ENCODE data around the gene MCC.

MCC gene

DNA sequence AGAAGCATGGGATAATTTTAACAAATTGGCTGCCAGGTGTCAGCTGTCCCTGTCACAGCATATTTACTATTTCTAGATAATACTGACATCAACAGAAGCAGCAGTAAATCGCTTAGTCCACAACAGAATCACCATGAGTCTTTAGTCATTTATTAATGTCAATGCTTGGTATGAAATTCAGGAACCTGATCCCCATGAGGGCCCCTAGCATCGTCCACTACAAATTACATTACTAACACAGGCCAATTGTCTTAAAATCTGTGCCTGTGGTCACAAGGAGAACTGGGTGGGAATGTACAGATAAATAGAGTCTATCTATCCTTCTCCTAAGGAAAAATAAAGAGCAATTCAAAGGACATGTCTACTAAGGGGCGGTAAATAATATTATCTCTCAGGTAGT, 129.6 kb downstream of the MCC start:
- DNase-seq: no peak

DNA sequence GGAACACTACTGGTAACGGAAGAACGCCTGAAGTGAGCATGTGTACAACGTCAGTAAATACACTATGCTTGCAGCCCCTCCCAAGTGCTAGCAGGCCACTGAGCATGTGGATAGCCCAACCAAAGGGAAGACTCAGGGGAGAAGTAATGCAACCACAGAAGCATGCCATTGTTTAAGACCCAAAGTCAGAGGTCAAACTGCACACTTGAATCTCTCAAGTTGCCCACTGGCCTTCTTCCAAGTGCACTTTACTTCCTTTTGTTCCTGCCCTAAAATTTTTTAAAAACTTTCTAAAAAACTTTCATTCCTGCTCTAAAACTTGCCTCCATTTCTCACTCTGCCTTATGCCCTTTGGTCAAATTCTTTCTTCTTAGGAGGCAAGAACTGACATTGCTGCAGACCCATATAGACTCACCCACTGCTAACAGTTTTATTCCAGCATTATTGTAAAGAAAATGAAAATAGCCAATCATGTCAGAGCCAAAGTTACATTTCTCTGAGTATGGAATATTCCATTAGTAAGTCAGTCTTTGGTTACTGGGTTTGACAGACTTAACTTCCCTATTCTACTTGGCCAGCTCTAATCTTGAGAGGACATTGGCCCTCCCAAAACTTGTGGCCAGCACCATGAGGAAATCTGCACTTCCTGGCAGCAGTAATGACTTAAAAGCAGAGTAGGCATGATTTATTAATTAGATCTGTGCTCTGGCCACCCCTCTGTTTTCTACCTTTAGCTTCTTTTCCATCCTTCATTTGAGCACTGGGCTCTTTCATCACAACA, 130.4 kb downstream of the MCC start:
- no peak for DNase-seq

DNA sequence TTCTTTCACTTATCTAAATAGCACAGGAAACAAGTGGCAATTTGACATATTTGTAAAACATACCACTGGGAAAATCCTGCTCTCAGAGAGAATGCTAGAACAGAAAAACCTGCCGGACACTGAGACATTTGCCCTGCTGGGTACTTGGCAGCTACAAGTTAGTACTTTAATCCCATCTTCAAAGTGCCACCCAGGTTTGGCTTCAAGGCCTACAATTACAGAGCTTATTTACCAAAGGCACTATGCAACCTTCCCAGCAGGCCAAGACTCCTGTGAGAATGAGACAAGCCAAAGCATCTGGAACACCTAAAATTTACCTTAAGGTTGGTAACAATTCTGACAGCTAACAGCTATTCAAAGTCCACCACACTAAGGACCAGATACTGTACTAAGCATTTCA, 131.8 kb downstream of the MCC start:
- no peak for DNase-seq

- DNase-seq: no peak
Observed at GRCh38 chr5:113354055-113354454, 134.2 kb downstream of the MCC start.

DNA sequence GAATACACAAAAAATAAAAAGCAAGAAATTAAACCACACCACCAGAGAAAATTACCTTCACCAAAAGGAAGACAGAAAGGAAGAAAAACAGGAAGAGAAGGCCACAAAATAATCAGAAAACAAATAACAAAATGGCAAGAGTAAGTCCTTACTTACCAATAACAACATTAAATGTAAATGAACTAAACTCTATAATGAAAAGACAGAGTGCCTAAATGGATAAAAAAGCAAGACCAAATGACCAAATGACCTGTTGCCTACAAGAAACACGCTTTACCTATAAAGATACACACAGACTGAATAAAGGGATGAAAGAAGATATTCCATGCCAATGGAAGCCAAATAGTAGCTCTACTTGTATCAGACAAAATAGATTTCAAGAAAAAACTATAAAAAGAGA, 140.7 kb downstream of the MCC start:
- DNase-seq: no peak

GRCh38 chr5:113344973-113345940, 143.0 kb downstream of the MCC start:
- no peak for DNase-seq

- no peak for DNase-seq
Observed at GRCh38 chr5:113343343-113343742, 144.9 kb downstream of the MCC start.

GRCh38 chr5:113340537-113340936, 147.7 kb downstream of the MCC start:
- no peak for DNase-seq

- DNase-seq: no peak
Observed at GRCh38 chr5:113338628-113339027, 149.6 kb downstream of the MCC start.

- no peak for DNase-seq
Observed at GRCh38 chr5:113337515-113338415, 150.5 kb downstream of the MCC start.

GRCh38 chr5:113336975-113337374, 151.3 kb downstream of the MCC start:
- DNase-seq: peak; percentile 20

DNA sequence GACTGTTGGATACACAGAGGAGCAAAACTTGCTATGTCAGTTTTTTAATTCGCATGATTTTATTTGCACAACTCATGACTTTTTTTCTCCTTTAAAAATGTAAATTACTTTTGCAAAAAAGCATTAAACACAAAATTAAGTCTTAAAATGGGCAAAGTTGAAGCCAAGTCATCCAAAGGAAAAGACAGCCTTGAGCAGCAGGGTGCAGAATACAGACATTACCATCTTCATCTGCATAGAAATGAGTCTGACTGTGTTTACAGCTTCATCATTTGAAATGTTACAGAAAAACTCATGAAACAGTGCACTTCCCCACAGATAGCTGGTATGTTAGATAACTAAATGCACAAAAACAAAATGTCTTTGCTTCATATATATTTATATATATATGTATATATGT, 154.8 kb downstream of the MCC start:
- no peak for DNase-seq

GRCh38 chr5:113331209-113331551, 157.1 kb downstream of the MCC start:
- no peak for DNase-seq

DNA sequence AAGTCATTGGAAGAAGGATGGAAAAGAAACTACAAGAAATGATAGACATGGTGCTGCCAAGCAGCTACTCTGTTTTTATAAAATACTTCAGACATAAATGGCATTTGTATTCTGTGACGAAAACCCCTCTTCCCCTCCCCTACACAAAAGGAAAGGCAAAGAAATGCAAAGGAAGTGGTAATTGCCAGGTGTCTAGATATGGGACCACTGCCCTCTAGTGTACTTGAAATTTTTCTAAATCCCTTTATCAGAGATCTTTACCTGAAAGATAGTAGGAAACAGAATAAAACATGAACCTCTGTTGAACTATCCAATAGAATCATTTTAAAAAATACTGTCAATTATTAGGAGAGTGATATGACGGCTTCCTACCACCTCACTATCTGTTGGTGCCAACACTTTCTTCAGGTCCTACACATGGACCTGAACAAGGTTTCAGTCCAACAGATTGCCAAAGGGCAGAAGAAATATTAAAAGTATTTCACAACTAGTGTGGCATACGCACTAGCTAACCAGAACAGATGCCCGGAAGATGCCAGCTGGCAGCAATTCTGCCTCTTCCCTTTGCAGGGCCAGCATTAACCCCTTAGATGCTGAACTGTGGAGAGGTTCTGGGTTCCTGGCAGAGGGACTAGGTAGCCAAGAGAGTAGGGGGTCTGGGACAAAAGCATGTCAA, 157.6 kb downstream of the MCC start:
- peak; percentile 42 for DNase-seq

- no peak for DNase-seq
Observed at GRCh38 chr5:113329981-113330380, 158.3 kb downstream of the MCC start.

- DNase-seq: no peak
Observed at GRCh38 chr5:113325054-113325453, 163.2 kb downstream of the MCC start.

DNA sequence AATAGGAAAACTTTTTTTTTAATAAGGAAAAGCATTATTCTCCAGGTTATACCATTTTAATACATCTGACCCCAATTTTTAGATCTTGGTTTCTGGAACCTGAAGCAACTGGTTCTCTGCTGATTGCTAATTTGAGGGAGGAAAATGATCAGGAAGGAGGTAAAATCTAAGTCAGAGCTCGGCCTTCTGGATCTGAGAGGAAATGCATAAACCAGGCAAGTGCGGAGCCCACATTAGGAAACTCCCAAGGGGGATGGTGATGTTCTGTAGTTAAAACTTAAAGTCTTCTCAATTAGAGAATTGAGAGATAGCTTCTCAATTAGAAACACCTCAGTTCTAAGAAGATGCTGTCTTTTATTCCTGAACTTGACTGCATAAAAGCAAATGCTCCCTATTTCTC, 167.0 kb downstream of the MCC start:
- DNase-seq: no peak

DNA sequence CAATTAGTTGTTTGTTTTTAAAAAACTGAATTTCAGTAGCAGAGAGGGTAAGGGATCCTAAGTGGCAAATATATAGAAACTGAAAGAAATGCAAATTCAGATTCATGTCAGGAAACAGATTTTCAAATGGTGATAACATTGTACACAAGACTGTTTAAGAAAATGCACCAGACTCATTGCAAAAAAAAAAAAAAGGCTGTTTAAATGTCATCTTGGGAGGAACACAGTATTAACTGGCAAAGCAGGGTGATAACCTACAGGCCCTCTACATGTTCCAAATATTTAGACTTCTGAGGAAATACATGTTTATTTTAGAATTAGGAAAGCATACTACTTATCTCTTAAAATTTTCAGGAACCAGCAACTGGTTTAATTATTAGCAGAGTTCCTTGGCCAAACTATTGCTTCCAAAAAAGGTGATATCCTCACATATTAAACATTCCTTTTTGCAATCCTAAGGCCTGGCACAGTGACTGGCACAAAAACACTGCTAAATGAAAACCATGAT, 167.9 kb downstream of the MCC start:
- no peak for DNase-seq

DNA sequence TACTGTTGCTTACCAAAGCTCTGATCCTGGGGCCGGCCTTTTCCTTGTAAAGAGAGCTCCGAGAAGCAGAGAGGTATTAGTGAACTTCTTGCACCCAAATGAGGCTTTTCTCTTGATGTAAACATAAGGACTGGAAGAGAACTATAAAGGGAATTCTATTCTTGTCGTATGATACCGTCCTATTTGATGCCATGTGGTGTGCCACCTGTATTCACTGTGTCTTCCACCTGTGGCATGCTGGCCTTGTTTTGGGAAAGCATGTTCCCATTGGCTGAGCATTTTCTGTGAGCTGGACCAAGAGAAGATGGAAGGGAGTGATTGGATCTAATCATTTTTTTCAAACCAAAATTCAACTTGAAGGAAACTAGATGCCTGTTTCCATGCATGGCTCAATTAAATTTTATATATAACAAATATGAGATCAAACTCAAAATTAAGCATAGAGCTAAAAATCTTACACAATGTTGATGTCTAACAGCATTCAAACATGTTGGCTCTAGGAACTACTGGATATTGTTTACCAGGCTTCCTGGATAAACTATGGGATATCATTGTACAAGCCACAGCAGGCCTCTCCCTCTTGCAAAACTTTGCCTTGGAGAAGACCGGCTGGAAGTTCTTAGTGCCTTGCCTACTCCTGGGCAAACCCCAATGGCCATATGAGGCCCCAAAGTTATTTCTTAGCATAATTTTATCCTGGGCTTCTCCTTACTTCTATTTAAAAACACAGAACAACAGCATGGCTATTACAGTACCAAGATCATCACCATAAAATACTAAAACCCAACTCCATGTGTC, 168.8 kb downstream of the MCC start:
- DNase-seq: no peak

DNA sequence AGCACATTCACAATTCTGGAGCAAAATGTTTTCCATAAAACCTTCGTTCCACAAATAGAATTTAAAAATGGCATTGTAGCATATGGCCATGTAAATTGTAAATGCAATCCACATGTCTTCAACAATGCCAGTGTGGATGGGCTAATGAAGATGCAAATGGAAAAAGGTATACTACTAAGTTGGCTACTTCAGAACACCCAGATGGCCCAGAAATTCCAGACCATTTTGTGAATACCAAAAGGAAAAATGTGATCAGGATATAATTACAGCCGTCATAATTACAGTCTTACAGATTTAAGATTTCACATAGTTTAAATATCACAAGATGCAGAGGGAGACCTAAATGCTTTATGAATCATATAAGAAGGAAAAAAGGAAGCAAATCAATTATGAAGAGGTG, 170.6 kb downstream of the MCC start:
- DNase-seq: no peak

DNA sequence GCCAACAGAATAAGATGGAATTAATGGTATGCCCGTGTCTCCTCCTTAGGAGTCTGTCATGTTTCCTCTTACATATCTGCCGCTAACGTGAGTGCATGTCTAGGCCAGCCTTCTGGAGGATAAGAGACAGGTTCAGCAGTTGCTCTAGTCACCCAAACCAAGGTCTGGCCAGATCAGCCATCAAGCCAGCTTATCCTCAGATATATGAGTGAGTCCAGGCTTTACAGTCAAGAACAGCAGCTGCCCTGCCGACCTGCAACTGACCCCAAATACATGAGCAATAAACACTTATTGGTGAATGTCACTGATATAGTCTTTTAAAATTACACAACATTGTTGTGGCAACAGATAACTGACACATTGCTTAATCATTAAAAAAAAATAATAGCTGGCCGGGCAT, 177.0 kb downstream of the MCC start:
- no peak for DNase-seq

All from activated CD4-positive, alpha-beta T cell treated with anti-CD3 and anti-CD28 coated beads, Interleukin-2, Interleukin-6, amounts not matched to agents 100 ng/mL and 50 ng/mL, durations not matched to agents 16 hours and 8 hours (primary cell).